HepG2 (cell line): ENCODE data around the gene LYSMD1.

Source experiments
- DNMT1 ChIP-seq: sonication (generic); formaldehyde crosslinking; IDR thresholded peaks from 2 replicates; pipeline ENCODE4 v1.5.1; 2020; ENCODE audit warnings: mild to moderate bottlenecking, missing genetic modification reagents
- ELF3 ChIP-seq: IDR thresholded peaks from 2 replicates; pipeline ENCODE4 v1.6.1; 2016; ENCODE audit warnings: missing genetic modification reagents, missing compliant biosample characterization
- EZH2 ChIP-seq: conservative IDR thresholded peaks from 2 replicates; pipeline ENCODE4 v1.6.1; 2012; ENCODE audit warnings: mild to moderate bottlenecking, low read depth, low read length, moderate library complexity
- GTF2F1 ChIP-seq: fragments of 150-350 bp; IDR thresholded peaks from 2 replicates; pipeline ENCODE4 v1.6.1; 2014; ENCODE audit warnings: low read length
- NR2C2 ChIP-seq: sonication (generic); formaldehyde crosslinking; IDR thresholded peaks from 2 replicates; pipeline ENCODE4 v1.4.0; 2020; ENCODE audit warnings: missing genetic modification reagents, mild to moderate bottlenecking, moderate library complexity, borderline replicate concordance
- POLR2AphosphoS5 ChIP-seq: IDR thresholded peaks from 2 replicates; pipeline ENCODE4 v1.6.1; 2012; ENCODE audit warnings: low read depth, low read length
- RERE ChIP-seq: IDR thresholded peaks from 2 replicates; pipeline ENCODE4 v1.6.1; 2016; ENCODE audit warnings: low read depth, missing genetic modification reagents, missing compliant biosample characterization
- RFX5 ChIP-seq: IDR thresholded peaks from 2 replicates; pipeline ENCODE4 v1.6.1; 2011; ENCODE audit warnings: low read depth, low read length, improper control_type of control experiment

GRCh38 chr1:151137789-151138188 is 27.9 kb downstream of the LYSMD1 start:
- TF ChIP-seq EZH2 (no peak), POLR2AphosphoS5 (no peak), RERE (CRISPR knock-in tag) (no peak), ELF3 (no peak), RFX5 (no peak), DNMT1 (no peak), GTF2F1 (no peak), NR2C2 (CRISPR knock-in tag) (no peak)
